Stimulated activated CD4-positive, alpha-beta T cell treated with anti-CD3 and anti-CD28 coated beads, Interleukin-12 subunit alpha, Interleukin-12 subunit beta, amount 100 ng/mL, for 48 hours (primary cell): ENCODE measurements around the gene TPST1.
"Not testable (repeated sequence)": the region's sequence is repeated elsewhere in the genome, so short reads cannot be mapped to it uniquely, and the experiment has no call there.

Experiments used
- DNase-seq, 3 donors: peaks; one replicate each; pipeline ENCODE4 v3.0.0-alpha.2; 2020; ENCODE audit warnings: low read depth in 2 of 3, low spot score in 1 of 3

The TPST1 gene

GRCh38 chr7:66376264-66376945 is 171.3 kb downstream of the TPST1 start:
- no peak for DNase-seq

- no peak for DNase-seq
Measured at GRCh38 chr7:66377045-66377444, 171.9 kb downstream of the TPST1 start.

- DNase-seq = no peak
Measured at GRCh38 chr7:66377714-66378113, 172.6 kb downstream of the TPST1 start.

- DNase-seq = no peak
Measured at GRCh38 chr7:66379542-66380160, 174.5 kb downstream of the TPST1 start.

GRCh38 chr7:66380272-66380888 is 175.2 kb downstream of the TPST1 start:
- no peak for DNase-seq

- not testable (repeated sequence) for DNase-seq
Measured at GRCh38 chr7:66382182-66382923, 177.2 kb downstream of the TPST1 start.

- not testable (repeated sequence) for DNase-seq
Measured at GRCh38 chr7:66385191-66385905, 180.2 kb downstream of the TPST1 start.

- not testable (repeated sequence) for DNase-seq
Measured at GRCh38 chr7:66395128-66395571, 190.0 kb downstream of the TPST1 start.

- not testable (repeated sequence) for DNase-seq
Measured at GRCh38 chr7:66396052-66396451, 190.9 kb downstream of the TPST1 start.

- DNase-seq = not testable (repeated sequence)
Measured at GRCh38 chr7:66398841-66399240, 193.7 kb downstream of the TPST1 start.

- DNase-seq = no peak
Measured at GRCh38 chr7:66399566-66399965, 194.4 kb downstream of the TPST1 start.

GRCh38 chr7:66400400-66400799 is 195.3 kb downstream of the TPST1 start:
- no peak for DNase-seq

- not testable (repeated sequence) for DNase-seq
Measured at GRCh38 chr7:66401126-66401525, 196.0 kb downstream of the TPST1 start.

- DNase-seq = not testable (repeated sequence)
Measured at GRCh38 chr7:66401932-66402331, 196.8 kb downstream of the TPST1 start.

GRCh38 chr7:66403564-66403963 is 198.4 kb downstream of the TPST1 start:
- no peak for DNase-seq

GRCh38 chr7:66409493-66409892 is 204.4 kb downstream of the TPST1 start:
- no peak for DNase-seq
